Psoas muscle (tissue), 8 donors: ENCODE results near the gene ITCH. TPM values are rescaled to one million over a fixed set of nuclear protein-coding genes. Genes with fewer than 3 reads are reported as not detected.
"Not testable (repeated sequence)": the region's sequence is repeated elsewhere in the genome, so short reads cannot be mapped to it uniquely, and the experiment has no call there.

ENCODE experiments used
- ATAC-seq, 4 donors: fragments of 200-7000 bp; cut with Tn5 transposase; one replicate each; pipeline ENCODE4 v1.9.1; 2020; ENCODE audit warnings: moderate library complexity in 3 of 4, mild to moderate bottlenecking in 2 of 4
- DNase-seq, 2 donors: peaks; one replicate each; pipeline ENCODE4 v3.0.0-alpha.2; 2020
- H3K27ac ChIP-seq: fragments of 200-600 bp; one replicate; pipeline ENCODE4 v1.8.0; 2022
- H3K27me3 ChIP-seq, 3 donors: fragments of 200-600 bp in 1 of 3; one replicate each; pipeline versions ENCODE4 v1.6.1 to v1.8.0; 2013 to 2022; ENCODE audit warnings: low read length in 2 of 3, mild to moderate bottlenecking in 2 of 3, moderate library complexity in 1 of 3; ENCODE audit not compliant: insufficient read depth in 3 of 3
- H3K36me3 ChIP-seq, 2 donors: fragments of 200-600 bp in 1 of 2; one replicate each; pipeline versions ENCODE4 v1.6.1 to v1.8.0; 2013 to 2022; ENCODE audit warnings: low read depth in 1 of 2, mild to moderate bottlenecking in 1 of 2, moderate library complexity in 1 of 2; ENCODE audit not compliant: insufficient read depth in 1 of 2
- H3K4me1 ChIP-seq: fragments of 200-600 bp; one replicate; pipeline ENCODE4 v1.8.0; 2022
- H3K4me3 ChIP-seq: fragments of 200-600 bp; one replicate; pipeline ENCODE4 v1.8.0; 2022; ENCODE audit warnings: mild to moderate bottlenecking
- H3K9me3 ChIP-seq: fragments of 200-600 bp; one replicate; pipeline ENCODE4 v1.8.0; 2022
- WGBS, 3 donors: extraction: QIAGEN DNeasy Blood & Tissue Kit; methylation state at CpG; one replicate each; pipeline versions ENCODE4 v1.1.6 to v1.1.7; 2013; 5-methylcytosine and 5-hydroxymethylcytosine counted together
- intact Hi-C, 2 donors: fragments of 100-400 bp; cut with DNase I; formaldehyde crosslinking; loops; one replicate each; pipeline versions ENCODE4 v1.11.0 to v1.14.2; 2022
- polyA plus RNA-seq, 3 donors: library from polyadenylated mRNA; stranded (reverse); fragments of 200-250 nt; gene quantifications; one replicate each; pipeline ENCODE4 v1.2.3, GENCODE V29; 2013
- total RNA-seq, 4 donors: library from RNA; stranded (reverse); fragmentation: NEBNext Ultra II Directional in 2 of 4; extraction: Animal tissue kit (Norgen Biotek cat#: 25700) in 2 of 4; gene quantifications; one replicate each; pipeline versions ENCODE4 v1.2.1 to v1.2.4, GENCODE V29; 2021 to 2023
- TF ChIP-seq, protein P1 (sequence below): fragments of 200-600 bp; IDR thresholded peaks from one replicate; pipeline ENCODE4 v1.8.0; 2022; ENCODE audit warnings: antibody characterized with exemption
- donor health status: healthy with polysubstance abuse.
- donor health status: DM: no; HTN: no; CAD: no; lungs with moderate emphysema.
- donor health status: Bipolar disorder and iron deficiency.
- donor health status: healthy.
- donor health status: DM: yes; HTN: yes; CAD: no.
- donor health status: DM: no; HTN: no; CAD: no.
- donor health status: DM: no; HTN: no; CAD: no.
- donor health status: DM: yes; HTN: yes; CAD: no.

Gene ITCH
- total and polyA plus RNA-seq, 7 donors: 10.1 to 50.3 (median 36.9) TPM

DNA sequence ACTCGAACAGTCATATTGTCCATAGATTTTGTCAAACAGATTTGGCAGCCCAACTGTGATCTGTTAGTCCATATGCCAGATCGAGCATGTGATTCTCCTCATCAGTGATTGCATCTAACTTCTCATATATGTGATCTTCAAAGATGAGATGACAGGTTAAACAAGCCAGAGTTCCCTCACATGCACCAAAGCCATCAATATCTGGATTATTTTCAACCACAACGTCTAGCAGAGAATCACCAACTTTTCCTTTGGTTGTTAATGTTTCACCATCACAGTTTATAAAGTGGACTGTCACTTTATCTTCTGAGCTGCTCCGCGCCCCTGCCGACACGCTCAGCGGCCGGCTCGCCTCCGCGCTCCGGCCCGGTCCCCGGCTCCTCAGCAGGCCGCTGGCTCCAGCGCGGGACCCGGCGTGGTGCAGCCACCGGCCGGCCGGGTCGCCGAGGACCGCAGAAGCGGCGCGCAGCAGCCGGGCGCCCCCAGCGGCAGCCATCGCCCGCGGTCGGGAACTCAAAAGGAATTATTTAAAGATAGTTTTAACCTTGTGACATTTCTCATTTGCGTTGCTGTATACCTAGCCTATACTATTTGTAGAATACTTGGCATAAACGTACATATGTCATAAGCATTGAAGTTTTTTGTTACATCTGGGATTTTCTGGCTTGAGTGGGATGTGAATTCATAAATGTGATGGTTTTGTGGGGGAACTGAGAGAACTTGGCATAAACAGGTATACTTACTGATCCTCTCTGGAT is 113.1 kb downstream of the ITCH start:
- DNase-seq (peak; percentile 60 to 74), ATAC-seq (peak; percentile 75 to 90 (median 88))
- intact Hi-C loops: loop anchor here (5.0 to 10.0 kb wide), 2 partner anchors 161 to 164 kb away; no protein-coding TSS in a partner anchor
- Histone ChIP-seq H3K4me3 (no peak overlapping the region), H3K36me3 (peaks cover 0 to 54% of the 10 kb centered on the region in 2 donors), H3K4me1 (peaks cover 23% of the 10 kb centered on the region), H3K27ac (no peak overlapping the region), H3K9me3 (no peaks in the 10 kb centered on the region), H3K27me3 (no peaks in the 10 kb centered on the region)
- TF ChIP-seq, protein P1, sequence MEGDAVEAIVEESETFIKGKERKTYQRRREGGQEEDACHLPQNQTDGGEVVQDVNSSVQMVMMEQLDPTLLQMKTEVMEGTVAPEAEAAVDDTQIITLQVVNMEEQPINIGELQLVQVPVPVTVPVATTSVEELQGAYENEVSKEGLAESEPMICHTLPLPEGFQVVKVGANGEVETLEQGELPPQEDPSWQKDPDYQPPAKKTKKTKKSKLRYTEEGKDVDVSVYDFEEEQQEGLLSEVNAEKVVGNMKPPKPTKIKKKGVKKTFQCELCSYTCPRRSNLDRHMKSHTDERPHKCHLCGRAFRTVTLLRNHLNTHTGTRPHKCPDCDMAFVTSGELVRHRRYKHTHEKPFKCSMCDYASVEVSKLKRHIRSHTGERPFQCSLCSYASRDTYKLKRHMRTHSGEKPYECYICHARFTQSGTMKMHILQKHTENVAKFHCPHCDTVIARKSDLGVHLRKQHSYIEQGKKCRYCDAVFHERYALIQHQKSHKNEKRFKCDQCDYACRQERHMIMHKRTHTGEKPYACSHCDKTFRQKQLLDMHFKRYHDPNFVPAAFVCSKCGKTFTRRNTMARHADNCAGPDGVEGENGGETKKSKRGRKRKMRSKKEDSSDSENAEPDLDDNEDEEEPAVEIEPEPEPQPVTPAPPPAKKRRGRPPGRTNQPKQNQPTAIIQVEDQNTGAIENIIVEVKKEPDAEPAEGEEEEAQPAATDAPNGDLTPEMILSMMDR: peak; percentile 70
- 22 to 28% (median 23%) methylated on average over 38 of the region's 38 CpGs for WGBS, 3 donors

DNA sequence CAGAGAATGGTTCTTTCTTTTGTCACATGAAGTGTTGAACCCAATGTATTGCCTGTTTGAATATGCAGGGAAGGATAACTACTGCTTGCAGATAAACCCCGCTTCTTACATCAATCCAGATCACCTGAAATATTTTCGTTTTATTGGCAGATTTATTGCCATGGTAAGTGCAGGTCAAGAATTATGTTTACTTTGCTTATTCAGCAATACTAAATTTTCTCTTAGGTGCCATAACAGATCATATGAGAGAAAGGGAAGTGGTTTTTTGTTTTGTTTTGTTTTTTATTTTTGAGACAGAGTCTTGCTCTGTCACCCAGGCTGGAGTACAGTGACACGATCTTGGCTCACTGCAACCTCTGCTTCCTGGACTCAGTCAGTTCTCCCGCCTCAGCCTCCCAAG is 116.6 kb downstream of the ITCH start:
- Histone ChIP-seq H3K4me1 (peaks cover 8% of the 10 kb centered on the region), H3K36me3 (peaks cover 0 to 78% of the 10 kb centered on the region in 2 donors), H3K4me3 (no peak overlapping the region), H3K27ac (no peak overlapping the region), H3K9me3 (no peaks in the 10 kb centered on the region), H3K27me3 (no peaks in the 10 kb centered on the region)
- no peak for ATAC-seq
- intact Hi-C loops: loop anchor here (5.0 to 10.0 kb wide), 2 partner anchors 165 to 167 kb away; no protein-coding TSS in a partner anchor
- 95 to 98% (median 96%) methylated on average over 4 of the region's 4 CpGs for WGBS, 3 donors
- DNase-seq: no peak
- TF ChIP-seq, protein P1: no peak

DNA sequence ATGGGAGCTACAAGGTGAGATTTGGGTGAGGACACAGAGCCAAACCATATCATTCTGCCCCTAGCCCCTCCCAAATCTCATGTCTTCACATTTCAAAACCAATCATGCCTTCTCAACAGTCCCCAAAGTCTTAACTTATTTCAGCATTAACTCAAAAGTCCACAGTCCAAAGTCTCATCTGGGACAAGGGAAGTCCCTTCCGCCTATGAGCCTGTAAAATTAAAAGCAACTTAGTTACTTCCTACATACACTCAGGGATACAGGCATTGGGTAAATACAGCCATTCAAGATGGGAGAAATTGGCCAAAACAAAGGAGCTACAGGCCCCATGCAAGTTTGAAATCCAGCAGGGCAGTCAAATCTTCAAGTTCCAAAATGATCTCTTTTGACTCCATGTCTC is 119.1 kb downstream of the ITCH start:
- H3K27ac ChIP-seq, H3K4me1 ChIP-seq, H3K27me3 ChIP-seq, H3K9me3 ChIP-seq, DNase-seq, H3K4me3 ChIP-seq, intact Hi-C loops, ATAC-seq: not testable (repeated sequence)
- peaks cover 0 to 83% of the 10 kb centered on the region in 2 donors for H3K36me3 ChIP-seq
- WGBS, 3 donors: 39 to 97% (median 66%) methylated on average over 1 of the region's 1 CpG

DNA sequence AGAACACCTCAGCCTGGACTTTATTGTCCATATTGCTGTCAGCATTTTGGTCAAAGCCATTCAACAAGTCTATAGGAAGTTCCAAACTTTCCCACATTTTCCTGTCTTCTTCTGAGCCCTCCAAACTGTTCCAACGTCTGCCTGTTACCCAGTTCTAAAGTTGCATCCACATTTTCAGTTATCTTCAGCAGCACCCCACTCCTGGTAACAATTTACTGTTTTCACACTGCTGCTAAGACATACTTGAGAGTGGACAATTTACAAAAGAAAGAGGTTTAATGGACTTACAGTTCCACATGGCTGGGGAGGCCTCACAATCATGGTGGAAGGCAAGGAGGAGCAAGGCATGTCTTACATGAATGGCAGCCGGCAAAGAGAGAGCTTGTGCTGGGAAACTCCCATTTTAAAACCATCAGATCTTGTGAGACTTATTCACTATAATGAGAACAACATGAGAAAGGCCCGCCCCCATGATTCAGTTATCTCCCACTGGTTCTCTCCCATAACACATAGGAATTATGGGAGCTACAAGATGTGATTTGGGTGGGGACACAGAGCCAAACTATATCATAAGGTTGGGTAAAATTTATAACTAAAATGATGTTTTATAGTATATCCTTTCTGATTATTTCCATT is 120.6 kb downstream of the ITCH start:
- H3K36me3 ChIP-seq: peaks cover 0 to 84% of the 10 kb centered on the region in 2 donors
- H3K4me1 ChIP-seq, H3K27me3 ChIP-seq, H3K9me3 ChIP-seq, ATAC-seq, intact Hi-C loops, H3K27ac ChIP-seq, DNase-seq, H3K4me3 ChIP-seq: not testable (repeated sequence)
- WGBS, 3 donors: 93 to 97% (median 97%) methylated on average over 3 of the region's 3 CpGs

GRCh38 chr20:34485068-34485634 is 122.1 kb downstream of the ITCH start:
- Histone ChIP-seq H3K27ac (no peak overlapping the region), H3K4me1 (no peaks in the 10 kb centered on the region), H3K9me3 (no peaks in the 10 kb centered on the region), H3K4me3 (no peak overlapping the region), H3K27me3 (no peaks in the 10 kb centered on the region), H3K36me3 (peaks cover 0 to 84% of the 10 kb centered on the region in 2 donors)
- TF ChIP-seq, protein P1: no peak
- intact Hi-C loops: no loop called here
- ATAC-seq: no peak
- 65 to 82% (median 76%) methylated on average over 4 of the region's 4 CpGs for WGBS, 3 donors
- no peak for DNase-seq
